HG02870 (cell line): ENCODE data around the gene ESR2.
"Not testable (repeated sequence)": the region's sequence is repeated elsewhere in the genome, so short reads cannot be mapped to it uniquely, and the experiment has no call there.

Source experiments
- ATAC-seq: cut with Tn5 transposase; IDR thresholded peaks from one replicate; pipeline ENCODE4 v1.9.1; 2021; ENCODE audit warnings: mild to moderate bottlenecking, moderate library complexity; ENCODE audit not compliant: unreplicated experiment

ESR2 gene

DNA sequence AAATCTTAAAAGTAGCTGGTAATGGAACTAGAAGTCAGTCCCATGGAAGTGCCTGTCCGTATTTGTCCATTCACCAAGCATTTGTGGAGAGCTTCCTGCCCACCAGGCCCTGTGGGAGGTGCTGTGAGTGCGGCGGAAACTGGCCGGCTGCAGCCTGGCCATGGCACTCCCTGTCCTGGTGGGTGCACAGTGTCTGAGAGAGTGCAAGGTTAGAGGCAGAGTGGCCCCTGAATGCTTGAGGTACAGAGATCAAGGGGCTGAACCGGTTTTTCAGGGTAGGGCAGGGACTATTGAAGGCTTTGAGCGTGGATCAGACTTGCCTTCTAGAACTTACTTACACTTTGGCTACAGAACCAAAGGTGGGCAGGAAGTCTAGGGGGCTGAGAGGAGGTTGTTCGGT, 92.9 kb downstream of the ESR2 start:
- ATAC-seq: no peak

DNA sequence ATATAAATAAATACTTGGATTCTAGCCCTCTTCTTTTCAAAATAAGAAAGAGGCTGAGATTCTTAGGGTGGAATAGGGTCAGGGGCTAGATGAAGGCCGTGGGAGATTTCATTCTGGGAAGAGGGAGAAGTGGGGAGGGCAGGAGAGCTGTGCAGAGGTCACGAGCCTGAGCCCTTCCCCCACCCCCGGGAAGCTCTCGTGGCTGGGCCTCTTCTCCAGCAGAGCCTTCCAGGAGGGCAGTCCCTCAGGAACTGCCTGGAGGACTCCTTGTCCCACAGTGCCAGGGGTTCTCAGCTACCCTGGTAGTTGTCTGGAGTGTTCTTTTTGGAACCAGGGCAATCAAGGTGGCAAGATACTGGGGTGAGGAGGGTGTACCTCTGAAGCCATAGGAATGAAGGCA, 94.0 kb downstream of the ESR2 start:
- ATAC-seq: no peak

DNA sequence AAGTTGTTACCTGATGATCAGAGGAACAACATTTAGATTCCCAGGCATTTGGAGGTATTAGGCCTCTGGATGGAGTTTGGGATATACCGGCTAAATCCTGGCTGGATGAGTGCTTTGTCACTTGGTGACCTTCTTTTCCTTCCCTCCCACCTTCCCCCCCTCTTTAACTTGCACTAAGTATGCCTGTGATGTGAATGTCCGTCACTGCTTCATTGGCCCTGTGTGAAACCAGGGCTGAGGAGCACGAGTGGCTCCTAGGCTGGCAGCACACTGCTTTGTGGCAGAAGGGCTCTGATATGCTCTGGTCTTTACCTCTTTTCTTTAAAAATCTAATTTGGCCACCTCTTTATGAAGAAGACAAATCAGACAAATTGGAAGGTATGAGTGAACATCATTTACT, 95.7 kb downstream of the ESR2 start:
- ATAC-seq: no peak

DNA sequence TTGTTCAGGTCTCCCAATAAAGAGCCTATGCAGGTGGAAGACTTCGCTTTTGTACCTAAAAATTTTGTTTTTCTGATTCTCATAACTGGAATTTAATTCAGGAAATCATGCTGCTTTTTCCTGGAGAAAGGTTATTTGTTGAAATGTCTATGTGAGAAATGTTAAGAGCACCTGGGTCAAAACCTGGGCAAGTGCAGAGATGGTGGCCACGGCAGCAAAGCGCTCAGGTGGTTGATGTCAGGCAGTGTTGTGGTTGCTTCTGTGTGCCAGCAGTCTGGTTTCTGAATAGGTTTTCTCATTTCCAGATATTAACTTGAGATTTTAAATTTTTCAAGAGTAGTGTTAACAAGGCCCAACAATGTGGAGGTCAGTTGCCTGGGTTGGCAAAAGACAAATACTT, 96.2 kb downstream of the ESR2 start:
- ATAC-seq: no peak

DNA sequence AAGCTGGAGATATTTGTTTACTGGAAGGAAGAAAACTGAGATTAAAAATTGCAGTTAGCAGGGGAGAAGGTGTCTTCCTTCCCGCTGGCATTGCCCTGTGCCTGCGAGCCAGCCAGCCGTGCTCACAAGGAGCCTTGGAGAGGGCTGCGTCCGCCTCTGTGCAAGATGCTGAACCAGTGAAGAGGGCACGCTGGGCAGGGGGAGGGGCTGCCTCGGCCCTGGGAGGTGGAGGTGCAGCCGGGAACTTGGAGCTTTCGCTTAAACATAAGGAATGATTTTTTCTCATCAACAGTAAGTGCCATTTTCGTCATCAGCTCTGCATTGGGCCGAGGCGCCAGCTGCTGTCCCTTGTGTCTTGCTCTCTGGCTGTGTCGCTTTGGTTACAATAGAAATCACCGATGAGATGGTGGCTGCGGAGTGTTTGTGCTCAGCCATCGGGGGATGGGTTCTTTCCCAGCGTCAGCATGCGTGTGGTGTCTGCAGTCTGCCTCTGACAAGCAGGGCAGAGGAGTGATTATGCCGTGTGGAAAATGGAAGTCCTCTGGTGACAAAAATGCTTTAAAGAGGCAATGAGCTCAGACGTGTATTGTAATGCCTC, 97.3 kb downstream of the ESR2 start:
- no peak for ATAC-seq

DNA sequence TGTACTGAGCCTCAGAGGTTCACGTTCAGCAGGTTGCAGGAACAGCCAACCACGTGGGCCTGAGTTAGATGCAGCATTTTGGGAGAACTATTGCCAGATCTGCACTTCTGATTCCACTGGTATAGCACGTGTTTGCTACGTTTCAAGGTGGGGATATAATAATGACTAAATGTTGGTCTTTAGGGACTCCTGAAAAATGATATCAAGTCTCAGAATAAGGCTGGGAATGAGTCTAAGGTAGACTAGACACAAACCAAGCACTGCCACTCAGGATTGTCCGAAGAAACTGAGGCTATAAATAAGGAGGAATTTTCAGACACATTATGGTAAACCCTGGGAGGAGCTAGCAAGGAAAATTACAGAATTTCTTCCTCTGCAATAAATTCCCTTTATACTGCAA, 98.1 kb downstream of the ESR2 start:
- ATAC-seq: no peak

DNA sequence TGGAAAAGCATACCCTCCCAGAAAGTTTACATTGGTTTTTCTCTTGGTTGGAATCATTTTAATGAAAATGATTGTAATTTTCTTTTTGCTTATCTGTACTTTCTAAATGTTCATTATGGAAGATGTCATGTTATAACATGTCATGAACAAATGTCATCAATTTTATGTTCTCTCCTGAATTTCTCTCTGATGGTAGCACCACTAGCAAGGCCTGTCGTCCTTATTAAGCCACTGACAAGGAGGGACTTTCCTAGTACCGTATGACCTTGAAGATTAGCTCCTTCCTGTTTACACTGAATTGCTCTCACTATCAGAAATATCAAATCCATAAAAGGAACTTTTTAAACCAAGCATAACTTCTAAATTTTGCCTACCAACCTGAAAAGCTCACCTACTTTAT, 99.0 kb downstream of the ESR2 start:
- peak; percentile 62 for ATAC-seq

DNA sequence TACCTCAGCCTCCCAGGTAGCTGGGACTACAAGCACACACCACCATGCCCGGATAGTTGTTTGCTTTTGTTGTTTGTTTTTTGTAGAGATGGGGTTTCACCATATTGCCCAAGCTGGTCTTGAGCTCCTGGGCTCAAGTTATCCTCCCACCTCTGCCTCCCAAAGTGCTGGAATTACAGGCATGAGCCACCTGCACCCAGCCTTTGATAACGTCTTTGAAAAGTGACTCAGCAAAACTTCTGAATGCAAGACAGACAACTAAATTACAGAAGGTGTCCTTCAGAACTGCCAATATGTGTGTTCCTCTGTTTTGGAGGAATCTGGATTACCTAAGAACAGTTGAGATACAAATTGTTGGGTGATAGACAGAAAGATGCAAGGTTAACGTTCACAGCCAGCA, 99.8 kb downstream of the ESR2 start:
- ATAC-seq: no peak

DNA sequence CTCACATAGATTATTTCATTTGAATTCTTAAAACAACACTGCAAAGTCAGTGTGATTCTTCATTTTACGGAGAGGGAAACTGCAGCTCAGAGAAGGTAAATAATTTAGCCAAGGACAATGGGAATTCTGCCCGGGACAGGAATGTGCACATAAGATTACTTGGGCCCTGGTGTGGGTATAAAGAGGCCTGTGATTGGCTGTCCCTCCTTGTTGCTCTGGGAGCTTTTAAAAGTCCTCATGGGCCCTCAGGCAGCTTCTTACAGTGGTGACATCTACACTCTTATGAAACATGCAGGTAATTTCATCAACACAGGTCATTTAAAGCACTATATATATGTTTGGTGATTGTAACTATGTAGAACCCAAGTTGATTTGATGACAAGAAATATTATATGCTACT, 100.3 kb downstream of the ESR2 start:
- no peak for ATAC-seq

DNA sequence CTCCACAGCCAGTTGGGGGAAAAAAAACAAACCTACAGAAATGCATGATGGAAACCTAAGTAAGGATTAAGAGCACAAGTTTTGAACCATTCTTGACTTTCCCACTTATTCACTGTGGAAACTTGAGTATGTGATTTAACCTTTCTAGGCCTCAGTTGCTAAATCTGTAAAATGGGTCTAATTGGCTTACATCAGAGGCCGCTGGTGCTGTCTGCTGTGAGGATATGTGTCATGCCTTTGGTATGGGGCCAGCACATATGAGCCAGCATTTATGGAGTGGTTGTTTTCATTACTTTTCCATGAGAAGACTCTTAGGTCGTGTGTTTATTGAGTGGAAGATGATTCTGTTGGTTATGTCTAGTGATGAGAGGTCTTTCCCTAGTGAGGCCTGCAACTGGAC, 102.4 kb downstream of the ESR2 start:
- no peak for ATAC-seq

DNA sequence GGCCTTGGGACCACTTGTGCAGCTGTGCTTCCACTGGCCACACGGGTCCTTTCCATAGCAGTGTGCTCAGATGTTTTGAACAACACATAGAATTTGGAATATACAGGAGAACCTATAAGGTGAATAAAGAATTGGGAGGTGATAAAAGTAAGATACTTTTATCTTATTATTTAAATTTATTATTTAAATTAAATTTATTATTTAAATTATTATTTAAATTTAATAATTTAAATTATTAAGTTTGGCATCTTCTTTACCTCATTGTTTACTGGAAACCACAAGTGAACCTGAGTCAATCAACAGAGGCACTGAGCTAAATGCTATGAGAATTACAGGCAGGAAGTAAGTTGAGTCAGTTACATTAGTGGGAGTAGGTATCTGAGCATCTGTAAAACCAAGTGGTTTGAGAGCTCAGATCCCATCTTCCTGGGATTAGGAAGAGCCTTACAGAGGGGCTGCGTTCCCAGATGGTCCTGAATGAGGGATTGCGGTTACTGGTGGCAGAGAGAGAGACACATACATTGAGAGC, 103.1 kb downstream of the ESR2 start:
- ATAC-seq: no peak

DNA sequence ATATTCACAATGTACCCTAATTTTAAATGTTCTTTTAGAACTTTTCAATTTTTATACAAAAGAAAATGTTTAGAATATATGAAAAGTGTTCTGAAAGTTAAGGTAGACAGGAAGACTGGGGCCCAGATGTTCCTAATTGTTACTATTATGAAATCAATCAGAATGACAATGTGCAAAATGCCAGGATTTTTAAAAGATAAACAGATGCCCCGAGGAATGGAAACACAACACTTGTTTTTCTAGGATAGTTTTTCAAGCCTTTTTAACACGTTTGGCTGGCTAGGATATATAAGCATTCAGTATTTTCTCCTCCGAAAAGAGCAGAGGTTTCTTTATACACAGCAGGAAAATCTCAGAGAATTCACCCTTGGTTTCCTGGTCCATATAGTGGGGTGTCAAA, 106.8 kb downstream of the ESR2 start:
- ATAC-seq: no peak

DNA sequence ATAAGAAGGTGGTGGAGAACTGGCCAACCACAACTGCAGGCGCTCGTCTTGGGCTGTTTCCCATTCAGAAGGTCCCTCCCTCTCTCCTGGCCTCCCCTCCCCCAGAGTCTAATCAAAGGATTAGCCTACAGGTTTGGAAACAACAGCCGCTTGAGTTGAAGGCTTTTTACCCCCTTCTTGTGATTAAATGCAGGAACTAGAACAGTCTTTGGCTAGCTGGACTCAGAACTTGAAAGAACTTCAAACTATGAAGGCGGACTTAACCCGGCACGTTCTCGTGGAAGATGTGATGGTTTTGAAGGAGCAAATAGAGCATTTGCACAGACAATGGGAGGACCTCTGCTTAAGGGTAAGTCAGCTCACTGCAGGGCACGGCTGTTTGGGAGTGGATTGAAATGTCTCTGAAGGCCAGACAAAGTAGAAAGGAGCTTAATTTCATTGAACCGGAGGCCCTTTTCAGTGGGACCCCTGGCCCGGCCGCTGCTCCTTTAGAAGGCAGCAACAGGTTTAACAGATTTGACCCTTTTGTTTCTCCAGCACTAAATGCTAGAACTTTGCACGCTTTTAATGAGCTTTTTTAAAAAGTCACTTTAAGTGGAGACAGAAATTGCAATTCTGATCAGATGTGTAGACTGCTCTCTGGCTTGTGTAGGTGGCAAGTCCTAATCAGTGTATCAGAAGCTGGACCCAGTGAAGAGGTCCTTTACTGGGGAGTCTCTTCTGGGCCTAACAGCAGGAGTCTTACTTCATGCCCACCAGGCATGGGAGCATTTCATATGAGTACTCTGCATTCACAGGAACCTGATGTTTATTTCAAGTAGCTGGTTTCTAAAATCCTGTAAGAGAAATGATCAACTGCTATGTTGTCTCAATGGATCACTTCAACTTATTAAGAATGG, 107.7 kb downstream of the ESR2 start:
- ATAC-seq: no peak

DNA sequence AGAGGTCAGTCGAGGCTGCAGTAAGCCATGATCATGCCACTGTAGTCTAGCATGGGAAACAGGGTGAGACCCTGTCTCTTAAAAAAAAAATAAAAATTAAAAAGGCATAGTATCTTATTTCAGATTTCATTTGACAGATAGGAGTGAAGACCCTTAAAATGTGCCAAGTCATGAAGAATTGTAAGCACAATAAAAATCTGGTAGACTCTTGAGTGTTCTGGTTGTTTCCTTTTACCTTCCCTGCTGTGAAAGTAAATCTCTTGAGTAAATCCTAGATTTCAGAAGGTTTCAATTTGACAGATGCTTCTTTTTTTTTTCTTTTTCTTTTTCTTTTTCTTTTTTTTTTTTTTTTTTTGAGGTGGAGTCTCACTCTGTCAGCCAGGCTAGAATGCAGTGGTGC, 109.0 kb downstream of the ESR2 start:
- ATAC-seq: no peak

DNA sequence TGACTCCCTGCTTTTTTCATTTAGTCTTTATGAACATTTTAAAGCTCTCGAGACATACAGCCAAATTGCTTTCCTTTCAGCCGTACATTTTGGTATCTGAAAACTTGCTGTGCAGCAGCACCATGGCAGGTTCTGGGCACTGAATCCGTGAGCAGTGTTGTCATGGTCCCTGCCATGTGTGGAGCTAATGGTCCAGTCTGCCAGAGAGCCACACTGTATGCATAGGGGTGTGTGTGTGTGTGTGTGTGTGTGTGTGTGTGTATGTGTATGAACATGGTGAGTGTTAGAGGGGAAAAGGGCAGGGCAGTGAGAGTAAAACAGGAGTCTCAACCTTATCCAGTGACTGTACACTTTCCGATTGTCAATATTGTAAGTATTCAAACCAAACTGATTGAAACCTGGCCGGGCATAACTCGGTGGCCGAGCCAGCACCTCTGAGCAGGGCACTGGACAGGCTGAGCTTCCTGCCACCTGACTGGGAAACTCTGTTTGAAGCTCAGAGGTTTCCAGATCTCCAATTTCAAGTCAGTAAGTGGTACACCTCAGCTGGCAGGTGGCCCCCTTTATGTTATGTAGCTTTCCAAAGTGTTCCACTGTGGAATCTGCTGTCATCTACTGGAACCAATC, 110.0 kb downstream of the ESR2 start:
- ATAC-seq: no peak

DNA sequence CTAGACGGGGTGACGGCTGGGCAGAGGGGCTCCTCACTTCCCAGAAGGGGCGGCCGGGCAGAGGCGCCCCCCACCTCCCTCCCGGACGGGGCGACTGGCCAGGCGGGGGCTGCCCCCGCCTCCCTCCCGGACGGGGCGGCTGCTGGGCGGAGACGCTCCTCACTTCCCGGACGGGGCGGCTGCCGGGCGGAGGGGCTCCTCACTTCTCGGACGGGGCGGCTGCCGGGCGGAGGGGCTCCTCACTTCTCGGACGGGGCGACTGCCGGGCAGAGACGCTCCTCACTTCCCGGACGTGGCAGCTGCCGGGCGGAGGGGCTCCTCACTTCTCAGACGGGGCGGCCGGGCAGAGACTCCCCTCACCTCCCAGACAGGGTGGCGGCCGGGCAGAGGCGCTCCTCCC, 111.3 kb downstream of the ESR2 start:
- not testable (repeated sequence) for ATAC-seq

DNA sequence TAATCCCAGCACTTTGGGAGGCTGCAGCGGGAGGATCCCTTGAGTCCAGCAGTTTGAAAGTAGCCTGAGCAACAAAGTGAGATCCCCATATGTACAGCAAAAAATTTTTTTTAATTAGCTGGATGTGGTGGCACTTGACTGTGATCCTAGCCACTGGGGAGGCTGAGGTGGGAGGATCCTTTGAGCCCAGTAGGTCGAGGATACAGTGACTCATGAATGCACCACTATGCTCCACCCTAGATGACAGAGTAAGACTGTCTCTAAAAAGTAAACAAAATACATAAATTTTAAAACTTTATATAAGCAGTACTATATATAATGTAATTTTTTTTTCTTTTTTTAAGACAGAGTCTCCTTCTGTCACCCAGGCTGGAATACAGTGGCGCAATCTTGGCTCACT, 115.4 kb downstream of the ESR2 start:
- no peak for ATAC-seq

DNA sequence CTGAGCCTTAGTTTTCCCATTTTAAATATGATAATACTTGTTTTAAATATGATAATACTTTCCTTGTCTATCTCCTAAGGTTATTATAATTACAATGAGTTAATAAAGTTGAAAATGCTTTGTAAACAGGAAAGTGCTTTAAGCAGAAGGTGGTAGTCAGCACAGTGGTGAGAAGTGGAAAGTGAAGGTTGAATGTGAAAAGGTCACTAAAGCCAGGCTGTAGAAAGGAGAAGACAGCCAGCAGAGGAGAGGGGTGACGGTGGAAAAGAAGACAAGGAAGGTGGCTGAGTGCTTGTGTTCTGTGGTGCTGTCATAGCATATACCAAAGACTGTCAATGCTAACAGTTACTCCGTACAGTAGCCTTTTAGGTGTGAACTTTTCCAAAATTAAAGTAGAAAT, 117.8 kb downstream of the ESR2 start:
- ATAC-seq: no peak

DNA sequence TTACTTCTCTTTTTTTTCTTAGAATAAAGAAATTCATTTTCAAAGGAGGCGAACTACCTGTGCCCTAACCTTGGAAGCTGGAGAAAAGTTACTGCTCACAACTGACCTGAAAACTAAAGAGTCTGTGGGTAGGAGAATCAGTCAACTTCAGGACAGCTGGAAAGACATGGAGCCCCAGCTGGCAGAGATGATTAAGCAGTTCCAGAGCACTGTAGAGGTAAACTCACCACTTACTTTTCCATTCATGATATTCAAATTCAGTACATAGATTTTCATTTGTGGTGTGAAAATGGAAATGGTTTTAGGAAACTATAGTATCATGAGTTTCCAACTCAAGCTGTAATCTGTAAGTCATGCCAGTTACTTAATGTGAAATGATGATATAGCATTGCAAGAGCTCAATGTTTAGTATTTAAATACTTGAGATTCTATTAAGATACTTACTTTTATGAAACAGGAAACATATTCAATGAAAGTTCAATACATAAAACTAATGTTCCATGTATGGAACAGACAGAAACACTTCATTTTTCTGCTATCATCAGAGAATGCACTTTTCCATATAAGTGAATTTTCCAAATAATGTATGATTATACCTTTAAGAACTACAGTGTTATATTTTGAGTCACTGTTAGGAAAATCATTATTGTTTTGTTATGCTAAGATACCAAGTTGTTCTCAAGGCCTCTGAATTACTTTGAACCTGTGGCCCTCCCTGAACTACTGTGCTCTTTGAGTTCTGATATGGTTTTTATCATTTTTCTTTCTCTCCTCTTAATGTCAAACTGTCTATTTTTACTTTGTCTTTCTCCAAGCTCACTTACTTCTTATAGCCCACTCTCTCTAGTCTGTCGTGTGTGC, 119.0 kb downstream of the ESR2 start:
- ATAC-seq: no peak

DNA sequence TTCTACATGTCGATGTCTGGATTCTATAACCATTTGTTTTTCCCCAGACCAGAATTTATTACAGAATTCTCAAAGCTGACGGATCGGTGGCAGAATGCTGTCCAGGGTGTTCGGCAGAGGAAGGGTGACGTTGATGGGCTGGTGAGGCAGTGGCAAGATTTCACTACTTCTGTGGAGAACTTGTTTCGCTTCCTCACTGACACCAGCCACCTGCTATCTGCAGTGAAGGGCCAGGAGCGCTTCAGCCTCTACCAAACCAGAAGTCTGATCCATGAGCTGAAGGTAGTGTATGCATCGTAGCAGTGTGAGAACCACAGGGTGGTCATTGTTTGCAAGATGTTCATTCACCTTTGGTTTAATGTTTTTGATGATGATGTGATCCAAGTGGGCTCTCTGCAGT, 124.0 kb downstream of the ESR2 start:
- peak; percentile 80 for ATAC-seq

DNA sequence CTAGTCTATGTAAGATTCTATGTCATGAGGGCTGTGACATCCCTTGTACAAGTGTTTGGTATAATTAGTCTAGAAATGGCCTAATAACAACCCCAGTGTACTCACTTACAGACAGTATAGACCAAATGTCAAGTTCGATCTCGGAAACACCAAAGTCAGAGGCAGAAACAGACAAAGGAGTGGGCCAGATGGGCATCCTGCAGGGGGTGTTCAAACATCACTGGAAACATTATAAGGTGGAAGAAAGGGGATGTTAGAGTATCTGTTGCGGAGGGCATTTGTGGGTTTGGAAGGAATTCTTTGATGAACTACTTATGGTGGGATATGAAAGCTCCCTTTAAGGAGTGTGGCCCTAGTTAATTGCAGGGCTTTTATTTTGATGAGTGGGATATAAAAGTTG, 134.6 kb downstream of the ESR2 start:
- ATAC-seq: no peak
